HG03135 (cell line): ENCODE results near the gene PNPLA2.

Experiments used
- ATAC-seq: cut with Tn5 transposase; IDR thresholded peaks from one replicate; pipeline ENCODE4 v1.9.1; 2021; ENCODE audit warnings: mild to moderate bottlenecking, moderate library complexity; ENCODE audit not compliant: unreplicated experiment

Gene PNPLA2

DNA sequence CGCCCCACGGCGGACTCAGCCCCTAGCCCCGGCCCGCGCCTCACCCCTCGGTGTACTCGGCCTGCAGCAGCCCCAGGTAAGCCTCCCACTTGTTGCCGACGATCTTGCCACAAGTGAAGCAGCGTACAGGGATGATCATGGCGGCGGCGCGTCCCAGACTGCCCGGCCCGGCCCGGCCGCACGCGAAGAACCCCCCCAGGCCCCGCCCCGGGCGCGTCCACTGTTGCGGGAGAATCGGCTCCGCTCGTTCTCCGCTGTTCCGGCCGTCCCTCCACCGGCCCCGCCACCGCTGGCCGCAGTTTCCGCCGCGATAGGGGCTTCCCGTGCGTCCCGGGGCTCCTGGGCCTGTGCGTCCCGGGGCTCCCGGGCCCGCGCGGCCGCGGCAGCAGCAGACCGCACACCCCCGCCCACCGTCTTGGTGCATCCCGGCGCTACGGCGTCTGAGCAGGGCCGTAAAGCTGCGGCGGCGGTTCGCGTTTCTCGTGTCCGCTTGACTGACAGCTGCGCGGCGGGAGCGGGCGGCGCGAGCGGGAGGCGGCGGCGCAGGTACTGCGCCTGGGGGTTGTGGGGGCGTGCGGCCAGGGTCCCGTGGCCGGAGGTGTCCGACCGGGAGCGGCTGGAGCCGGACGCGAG, 23.8 kb downstream of the PNPLA2 start, which contains the start of the genes POLR2L and TSPAN4:
Gene POLR2L, minus strand, starts transcription at position 160 of the 633 bp plus-strand sequence. Its CDS starts 21 bp downstream, at position 139.
Gene TSPAN4, plus strand, starts transcription at position 483 of the 633 bp plus-strand sequence. CDS start 7,453 bp downstream, outside the sequence.
- ATAC-seq: peak; percentile 57

DNA sequence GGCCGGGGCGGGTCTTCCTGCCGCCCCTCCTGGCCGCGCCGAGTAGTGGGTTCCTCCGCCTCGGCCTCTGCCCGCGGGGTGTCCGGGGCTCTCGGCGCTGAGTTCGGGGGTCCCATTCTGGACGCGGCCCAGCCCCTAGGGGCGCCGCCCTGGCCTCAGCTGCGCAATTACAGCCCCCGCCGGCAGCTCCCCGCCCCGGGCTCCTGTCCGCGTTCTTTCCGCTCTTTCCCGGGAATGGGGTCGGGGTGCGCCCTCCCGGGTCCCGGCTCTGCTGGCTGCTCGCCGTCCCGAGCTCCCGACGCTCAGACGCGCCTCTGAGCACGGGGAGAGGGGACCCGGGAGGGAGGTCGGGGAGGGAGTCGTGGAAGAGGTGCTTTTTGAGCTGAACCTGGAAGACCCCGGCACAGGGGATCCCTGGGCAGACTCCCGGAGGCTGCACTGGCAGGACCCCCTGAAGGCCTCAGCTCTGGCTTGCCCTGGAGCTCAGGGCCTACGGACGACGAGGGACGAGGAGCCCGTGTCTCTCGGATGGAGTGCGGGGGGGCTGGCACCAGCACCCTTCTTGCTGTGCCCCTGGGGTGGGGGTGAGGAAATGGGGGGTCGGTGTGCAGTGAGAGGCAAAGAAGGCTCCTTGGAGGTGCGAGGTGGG, 24.5 kb downstream of the PNPLA2 start:
- peak; percentile 1 for ATAC-seq

DNA sequence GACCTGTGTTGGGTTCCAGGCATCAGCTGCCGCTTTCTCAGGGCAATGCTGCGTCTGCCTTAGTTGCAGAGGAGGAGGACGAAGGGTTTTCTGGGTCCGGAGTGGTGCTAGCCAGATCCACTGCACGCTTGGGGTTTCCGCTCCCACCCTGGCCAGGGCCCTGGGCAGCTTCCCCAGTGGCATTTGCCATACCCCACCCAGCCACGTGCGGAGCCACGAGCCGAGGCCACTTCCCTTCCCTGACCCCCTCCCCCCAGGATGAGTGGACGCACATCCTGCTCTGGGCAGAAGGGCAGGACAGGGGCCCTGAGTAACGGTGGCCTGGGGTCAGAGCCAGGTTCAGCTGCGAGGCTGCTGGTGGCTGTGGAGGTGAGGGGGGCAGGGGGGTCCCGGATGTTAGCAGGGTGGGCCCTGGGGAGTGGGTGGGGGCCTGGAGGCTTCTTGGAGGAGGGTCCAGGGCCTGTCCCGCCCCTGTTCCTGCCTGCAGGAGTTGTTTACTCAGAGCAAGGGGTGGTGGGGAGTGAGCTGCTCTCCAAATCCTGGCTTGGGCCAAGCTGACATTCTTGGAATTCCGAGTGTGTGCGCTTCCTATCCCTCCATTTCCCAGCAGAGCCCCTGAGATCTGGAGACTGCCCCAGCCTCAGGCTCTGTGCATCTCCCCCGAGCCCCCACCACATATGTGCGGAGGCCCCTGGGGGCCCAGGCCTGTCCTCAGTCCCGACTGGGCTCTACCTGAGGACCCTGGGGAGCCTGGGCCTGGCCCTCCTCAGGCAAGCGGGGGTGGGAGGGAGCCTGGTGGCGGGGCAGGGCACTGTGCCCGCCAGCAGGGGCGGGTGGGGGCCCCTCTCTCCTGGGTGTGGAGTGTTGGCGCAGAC, 25.3 kb downstream of the PNPLA2 start:
- ATAC-seq: no peak

DNA sequence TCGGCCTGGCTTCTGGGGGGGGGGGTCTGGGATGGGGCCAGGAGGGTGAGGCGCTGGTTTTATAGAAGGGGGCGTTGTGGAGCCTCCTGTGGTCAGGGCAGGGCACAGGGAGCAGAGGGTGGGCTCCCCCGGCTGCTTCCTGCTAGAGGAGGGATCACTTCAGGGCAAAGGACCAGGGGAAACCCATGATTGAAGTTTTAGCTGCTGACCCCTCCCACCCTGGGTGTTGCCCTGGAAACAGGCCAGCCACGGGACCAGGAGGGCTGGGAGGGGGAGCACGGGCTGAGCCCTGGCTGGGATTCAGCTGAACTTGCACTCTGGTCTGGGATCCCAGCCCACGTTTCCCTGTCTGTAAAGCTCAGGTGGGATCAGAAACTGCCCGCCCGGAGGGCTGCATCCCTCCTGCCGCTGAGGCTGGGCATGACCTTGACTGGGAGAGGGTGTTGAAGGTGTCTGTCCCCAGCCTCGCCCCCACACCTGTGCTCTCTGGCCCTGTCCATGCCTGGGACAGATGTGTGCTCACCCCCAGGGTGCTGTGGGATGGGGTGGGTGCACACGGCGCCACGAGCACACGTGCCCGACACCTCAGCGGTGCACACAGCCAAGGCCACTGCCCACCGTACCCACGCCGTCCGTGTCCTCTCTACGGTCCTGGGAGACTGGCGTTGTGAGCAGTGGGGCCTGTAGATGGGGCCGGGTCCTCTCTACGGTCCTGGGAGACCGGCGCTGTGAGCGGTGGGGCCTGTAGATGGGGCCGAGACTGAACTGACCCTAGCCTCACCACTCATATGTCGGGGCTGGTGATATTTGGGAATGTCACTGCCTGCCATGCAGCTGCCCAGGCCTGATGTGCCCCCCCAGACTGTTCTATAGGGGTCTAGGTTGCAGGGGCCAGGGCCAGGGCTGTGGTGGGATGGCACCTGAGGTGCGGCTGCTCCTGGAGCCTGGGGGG, 26.3 kb downstream of the PNPLA2 start:
- ATAC-seq: no peak

DNA sequence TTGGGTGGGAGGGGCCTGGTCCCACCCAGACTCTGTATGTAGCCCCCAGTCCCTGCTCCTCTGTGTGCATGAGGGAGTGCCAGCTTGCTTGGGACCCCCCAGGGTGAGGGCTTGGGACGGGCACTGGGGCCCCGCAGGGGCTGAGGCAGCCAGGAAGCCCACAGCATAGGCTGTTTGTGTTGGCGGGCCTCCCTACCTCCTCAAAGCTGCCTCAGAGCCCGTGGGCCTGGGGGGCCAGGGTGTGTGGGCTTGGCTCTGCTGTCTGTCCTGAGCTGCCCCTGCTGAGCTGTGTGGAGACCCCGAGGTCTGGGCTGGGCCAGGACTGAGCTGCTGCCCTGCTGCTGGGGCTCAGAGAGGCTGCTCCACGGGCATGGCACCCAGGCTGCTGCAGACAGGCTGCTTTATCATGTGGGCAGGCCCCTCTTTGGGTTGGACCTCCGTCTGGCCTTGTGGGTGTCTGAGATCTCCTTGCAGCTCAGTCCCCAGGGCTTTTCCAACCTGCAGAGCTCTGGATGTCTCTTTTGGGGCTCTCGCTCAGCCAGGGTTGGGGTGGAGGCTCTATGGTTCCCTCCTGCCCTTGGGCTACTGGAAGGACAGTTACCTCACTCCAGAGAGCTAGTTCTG, 27.3 kb downstream of the PNPLA2 start:
- ATAC-seq: no peak

DNA sequence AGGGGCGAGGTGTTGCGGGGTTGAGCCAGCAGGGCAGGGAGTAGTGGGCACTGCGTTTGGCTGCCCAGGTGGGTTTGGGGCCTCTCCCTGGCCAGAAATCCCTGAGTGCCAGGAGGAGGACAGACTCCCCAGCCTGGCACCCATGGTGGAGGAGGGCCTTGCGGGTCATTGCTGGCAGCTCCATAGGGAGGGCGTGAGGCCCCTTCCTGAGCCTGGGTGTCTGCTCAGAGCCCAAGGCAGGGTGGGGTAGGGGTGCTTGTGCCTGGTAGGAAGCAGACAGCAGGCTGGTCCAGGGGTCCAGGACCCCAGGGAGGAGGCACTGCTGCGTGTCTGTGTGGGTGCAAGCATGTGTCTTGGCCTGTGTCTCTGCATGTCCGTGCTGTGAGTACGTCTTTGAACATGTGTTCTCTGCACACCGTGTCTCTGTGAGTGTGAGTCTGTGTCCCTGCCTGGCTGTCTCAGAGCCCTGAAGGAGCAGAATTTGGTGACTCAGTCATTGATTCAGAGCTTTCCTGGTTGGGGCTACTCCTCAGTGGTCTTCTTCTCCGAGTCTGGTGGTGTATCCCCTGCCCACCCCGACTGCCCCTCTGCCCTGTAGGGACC, 27.9 kb downstream of the PNPLA2 start:
- ATAC-seq: no peak

DNA sequence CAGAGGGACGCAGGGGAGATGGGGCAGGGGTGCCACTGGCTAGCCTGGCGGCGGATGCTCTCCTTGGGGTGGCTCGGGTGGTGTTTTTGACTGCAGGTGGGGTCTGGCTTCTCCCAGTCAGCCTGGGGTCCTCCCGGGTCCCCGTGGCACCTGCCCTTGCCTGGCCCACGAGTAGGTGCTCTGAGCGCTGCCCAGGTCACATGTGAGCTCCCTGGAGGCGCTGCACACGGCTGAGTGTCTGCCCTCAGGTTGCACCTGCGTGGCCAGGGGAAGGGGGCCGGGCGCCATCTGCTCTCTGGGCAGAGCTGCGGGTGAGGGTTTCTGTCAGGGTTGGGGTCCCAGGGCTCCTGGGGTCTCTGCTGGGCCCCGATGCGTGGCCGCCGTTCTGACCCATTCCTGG, 29.2 kb downstream of the PNPLA2 start:
- no peak for ATAC-seq

DNA sequence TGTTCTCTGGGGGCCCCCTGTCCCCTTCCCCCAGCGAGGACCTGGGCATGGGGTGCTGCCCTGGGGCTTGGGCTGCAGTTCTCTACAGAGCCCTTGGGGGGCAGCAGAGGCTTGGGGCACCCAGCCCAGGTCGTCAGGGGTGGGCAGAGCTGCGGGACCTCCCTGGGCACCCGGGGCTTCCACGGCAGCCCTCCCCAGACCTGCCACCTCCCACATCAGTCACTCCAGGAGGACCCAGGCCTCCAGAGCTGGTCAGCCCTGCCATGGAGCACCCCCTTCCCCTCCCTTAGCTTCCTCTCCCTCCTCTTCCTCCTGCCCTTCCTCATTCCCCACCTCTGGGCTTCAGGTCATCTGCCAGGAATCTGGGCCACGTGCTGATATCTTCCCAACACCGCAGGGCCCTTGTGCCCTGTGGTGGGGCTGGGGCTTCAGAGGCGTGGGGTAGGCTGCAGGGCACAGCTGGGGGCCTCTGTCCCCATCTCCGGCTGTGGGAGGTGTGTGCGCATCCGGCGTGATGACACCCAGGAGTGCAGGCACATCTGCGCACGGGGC, 29.7 kb downstream of the PNPLA2 start:
- ATAC-seq: no peak

DNA sequence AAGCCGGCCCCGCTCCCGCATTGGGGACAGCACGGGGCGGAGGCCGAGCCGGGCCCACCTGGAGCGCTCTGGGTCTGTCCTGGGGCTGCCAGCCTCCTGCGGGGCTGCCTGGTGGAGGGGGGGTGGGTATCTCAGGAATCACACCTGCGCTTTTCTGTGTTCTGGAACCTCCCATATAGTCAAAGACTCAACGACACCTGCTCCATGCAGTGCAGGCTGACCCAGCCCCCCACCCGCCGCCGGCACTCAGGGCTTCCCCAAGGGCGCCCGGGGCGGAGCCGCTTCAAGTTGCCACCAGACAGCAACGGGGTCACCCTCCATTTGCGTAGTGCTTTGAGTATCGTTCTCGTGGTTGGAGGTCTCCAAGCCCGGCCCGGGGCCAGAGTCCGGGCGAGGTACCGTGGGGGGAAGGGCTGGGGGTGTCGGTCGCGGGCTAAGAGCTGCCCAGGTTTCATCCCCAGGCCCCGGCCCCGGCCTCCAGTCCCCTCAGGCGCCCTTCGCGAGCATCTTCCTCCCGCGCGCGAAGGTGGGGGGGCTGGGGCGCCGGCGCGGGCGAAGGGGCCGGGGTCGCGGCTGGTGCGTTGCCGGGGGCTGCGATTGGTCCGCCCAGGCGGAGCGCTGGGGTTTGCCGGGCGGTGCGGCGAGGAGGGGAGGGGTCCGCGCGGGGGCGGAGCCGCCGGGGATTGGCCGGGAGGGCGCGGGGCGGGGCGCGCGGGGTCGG, 30.6 kb downstream of the PNPLA2 start:
- ATAC-seq: no peak

DNA sequence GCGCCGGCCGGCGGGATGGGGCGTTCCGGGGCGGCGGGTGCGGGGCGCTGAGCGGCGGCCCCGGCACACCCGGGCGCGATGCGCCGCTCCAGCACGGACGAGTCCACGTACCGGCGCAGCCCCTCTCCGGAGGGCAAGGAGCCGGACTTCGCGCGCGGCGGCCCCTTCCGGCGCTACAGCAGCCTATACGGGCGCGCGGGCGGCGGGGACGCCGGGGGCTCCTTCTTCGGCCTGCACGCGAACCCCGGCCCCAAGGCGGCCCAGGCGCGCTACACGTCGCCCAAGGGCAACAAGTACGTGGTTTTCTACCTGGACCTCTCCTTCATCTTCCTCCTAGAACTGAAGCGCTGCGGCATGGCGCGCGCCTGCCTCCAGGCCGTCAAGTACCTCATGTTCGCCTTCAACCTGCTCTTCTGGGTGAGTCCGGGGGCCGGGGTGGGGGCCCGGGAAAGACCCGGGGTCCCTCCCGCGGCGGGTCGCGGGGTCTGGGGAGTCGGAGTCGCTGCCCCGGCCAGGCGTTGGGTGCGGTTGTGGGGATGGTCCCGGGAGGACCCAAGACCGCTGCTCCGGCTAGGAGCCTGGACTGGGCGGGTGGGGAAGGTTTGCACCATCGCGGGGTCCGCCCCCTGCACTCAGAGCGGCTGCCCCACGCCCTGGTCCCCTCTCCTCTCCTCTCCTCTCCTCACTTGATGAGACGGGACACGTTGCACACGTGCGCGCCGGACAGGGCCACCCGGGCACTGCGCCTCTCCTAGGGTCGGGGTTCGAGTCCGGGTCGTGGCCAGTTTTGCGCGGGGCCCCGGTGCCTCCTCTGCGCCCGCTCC, 31.4 kb downstream of the PNPLA2 start:
- no peak for ATAC-seq

DNA sequence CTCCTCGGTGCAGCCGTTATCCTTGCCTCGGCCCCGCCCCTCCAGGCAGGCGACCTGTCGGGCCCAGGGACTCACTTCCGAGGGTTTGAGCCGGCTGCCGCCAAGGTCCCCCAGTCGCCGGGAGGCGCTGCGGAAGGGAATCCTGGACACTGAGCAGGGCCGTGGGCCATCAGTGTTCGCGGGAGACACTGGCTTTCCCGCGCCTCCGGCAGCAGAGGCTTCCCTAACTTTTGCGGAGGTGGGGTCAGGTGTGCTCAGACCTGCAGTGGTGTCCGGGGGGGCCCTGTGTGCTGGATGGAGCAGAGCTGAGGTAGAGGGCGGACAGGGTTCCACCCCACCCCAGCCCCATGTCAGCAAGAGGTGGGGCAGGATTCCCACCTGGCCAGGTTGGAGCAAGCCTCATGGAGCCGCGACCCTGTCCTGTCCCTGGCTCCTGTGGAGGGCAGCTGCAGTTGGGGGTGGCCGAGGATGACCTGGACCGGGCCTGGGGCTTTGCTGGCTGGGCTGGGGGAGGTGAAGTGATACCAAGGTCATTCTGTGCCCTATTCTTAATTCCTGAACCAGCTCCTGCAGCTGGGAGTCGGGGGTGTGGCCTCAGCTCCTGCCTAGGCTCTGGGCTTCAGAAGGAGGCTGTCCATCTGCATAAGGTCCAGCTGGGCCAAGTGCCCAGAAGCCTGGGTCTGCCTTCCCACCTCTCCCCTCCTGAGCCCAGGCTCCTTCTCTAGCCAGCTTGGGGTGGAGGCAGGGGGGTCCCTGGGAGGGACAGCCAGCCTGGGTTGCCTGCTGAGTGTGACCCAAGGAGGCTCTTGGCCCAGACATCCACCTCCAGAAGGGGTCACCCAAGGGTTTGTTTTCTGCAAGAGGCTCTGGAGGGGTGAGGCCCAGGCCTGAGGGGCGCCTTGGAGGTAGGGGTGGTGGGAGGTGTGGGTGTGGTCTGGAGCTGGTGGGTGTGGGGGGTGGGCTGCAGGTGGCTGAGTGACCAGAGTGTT, 32.4 kb downstream of the PNPLA2 start:
- no peak for ATAC-seq

DNA sequence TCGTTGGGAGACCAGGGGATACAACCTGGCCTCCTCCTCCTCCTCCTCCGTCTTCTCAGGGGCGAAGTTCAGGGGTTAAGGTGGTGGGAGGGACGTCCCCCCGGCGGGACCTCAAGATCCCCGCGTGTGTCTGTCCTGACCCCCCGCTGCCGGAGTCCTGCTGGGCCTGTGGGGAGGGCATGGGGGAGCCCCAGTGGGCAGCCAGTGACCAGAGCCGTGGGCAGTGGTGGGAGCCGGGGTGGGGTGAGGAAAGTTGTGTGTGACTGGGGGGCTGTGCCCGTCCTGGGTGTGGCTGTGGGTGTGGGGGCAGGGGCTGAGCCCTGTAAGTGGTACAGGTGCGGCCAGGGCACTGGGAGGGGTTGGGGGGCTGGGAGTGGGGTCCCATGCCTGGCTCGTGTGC, 34.0 kb downstream of the PNPLA2 start:
- ATAC-seq: no peak

DNA sequence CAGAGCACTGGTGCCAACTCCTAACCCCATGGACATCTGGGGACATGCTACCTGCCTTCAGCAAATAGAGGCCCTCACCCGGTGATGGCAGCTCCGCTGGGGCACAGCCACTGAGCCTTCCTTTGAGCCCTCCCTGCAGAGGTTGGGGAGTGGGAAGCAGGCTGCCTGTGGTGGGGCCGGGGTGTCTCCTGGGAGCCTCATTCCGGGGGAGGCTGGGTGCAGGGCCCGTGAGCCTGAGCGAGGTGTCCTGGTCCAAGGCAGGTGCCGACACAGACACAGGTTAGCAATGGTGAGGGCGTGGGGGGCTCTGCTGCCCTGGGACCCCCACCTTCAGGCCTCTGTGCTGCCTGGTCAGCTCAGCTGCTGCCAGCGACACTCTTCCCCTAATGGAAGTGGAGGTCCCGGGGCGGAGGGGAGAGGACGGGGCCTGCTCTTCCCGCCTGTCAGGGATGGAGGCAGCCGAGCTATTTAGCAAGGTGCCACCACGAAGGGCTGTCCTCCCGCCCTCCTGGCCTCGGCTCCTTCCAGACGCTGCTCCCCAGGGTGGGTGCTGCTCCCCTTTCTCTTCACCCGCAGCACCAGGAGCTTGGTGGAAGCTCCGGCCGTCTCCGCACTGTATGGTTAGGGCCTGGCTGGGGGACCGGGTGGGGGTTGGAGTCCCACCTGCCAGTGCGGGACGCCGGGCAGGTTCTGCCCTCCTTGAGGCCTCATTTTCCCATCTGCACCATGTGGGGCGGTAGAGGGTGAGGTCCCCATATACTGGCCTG, 35.2 kb downstream of the PNPLA2 start:
- ATAC-seq: no peak

DNA sequence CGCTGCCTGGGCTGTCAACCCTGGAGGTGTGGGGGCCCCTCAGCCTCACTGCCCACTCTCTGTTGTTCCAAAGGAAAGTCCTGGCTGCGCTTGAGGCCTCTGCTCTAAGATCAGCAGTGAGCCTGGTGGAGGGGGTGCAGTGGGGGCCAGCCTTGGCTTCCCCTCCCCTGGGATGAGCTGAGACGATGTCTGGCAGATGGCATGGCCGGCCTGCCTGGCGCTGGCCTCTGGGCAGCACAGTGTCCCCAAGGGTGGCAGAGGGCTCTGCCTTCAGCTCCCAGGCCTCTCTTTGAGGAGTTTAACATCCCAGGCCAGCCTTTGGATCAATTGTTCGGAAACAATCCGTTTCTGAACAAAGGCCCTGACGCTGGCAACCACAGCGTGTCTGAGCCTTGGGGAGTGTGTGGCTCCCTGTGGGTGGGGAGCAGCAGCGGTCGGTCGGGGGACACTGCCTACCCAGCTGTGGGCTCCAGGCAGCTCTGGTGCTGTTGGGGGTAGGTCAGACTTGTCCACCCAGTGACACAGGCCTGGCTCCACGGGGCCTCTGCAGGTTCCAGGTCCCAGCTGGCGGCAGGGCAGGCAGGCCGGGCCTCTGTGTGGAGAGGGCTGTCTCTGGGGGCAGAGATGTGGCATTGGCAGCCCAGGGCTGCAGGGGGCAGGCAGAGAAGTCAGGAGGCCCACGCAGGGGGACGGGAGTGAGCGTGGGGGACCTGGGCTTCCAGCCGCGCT, 36.1 kb downstream of the PNPLA2 start:
- ATAC-seq: no peak

DNA sequence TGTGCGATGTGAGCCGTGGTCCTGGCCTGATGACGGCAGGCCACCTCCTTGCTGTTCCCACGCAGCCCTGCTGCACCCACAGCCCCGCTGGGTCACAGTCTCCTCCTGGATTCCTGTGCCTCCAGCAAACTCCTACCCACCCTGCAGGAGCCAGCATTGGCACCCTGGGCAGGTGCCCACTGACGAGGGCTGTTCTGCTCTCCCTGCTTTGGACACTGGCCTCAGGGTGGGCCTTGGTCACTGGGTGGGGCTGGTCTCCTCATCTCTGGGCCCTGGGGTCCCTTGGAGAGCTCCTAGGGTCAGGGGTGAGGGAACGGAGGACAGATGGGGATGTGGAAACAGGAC, 36.6 kb downstream of the PNPLA2 start:
- no peak for ATAC-seq
